Measurements from ENCODE around the gene UNG.

The UNG gene

GRCh38 chr12:109124878-109125648, 27.7 kb downstream of the UNG start:
- DNase-seq, result no peak

- DNase-seq, result no peak
These were observed 28.4 kb downstream of the UNG start for GRCh38 chr12:109125791-109126190.

- no peak for DNase-seq
These were observed 29.4 kb downstream of the UNG start for GRCh38 chr12:109126784-109127183.

GRCh38 chr12:109127533-109128242, 30.3 kb downstream of the UNG start:
- DNase-seq, result no peak

GRCh38 chr12:109130297-109131153, 33.1 kb downstream of the UNG start:
- no peak for DNase-seq

- DNase-seq, result no peak
These were observed 34.0 kb downstream of the UNG start for GRCh38 chr12:109131154-109132050.

- peak in 1 of 2 donors; percentile 37 for DNase-seq
These were observed 37.0 kb downstream of the UNG start for GRCh38 chr12:109134186-109134917.

- DNase-seq, result peak; percentile 19 to 62
These were observed 39.7 kb downstream of the UNG start for GRCh38 chr12:109137055-109137454.

GRCh38 chr12:109139360-109139759, 42.0 kb downstream of the UNG start:
- no peak for DNase-seq

GRCh38 chr12:109139791-109140190, 42.4 kb downstream of the UNG start:
- no peak for DNase-seq

- DNase-seq, result no peak
These were observed 43.2 kb downstream of the UNG start for GRCh38 chr12:109140560-109140959.

GRCh38 chr12:109144224-109144623, 46.8 kb downstream of the UNG start:
- DNase-seq, result no peak

- peak; percentile 10 to 60 for DNase-seq
These were observed 49.7 kb downstream of the UNG start for GRCh38 chr12:109147126-109147525.

- DNase-seq, result no peak
These were observed 50.6 kb downstream of the UNG start for GRCh38 chr12:109147954-109148353.

GRCh38 chr12:109150124-109150640, 52.8 kb downstream of the UNG start:
- DNase-seq, result no peak

GRCh38 chr12:109151457-109151856, 54.1 kb downstream of the UNG start:
- DNase-seq, result no peak

GRCh38 chr12:109153821-109154441, 56.5 kb downstream of the UNG start:
- DNase-seq, result no peak

GRCh38 chr12:109154451-109155438, 57.3 kb downstream of the UNG start:
- peak; percentile 74 to 87 for DNase-seq

GRCh38 chr12:109156036-109156435, 58.6 kb downstream of the UNG start:
- DNase-seq, result no peak
